Measurements from ENCODE around the gene ZNF664. TPM values are rescaled to one million over a fixed set of nuclear protein-coding genes. Genes with fewer than 3 reads are reported as not detected.

ZNF664 gene
- total and polyA plus RNA-seq, 2 experiments from 2014 or later: 11.3 to 29.1 TPM

- no peak overlapping the region; the same call in 1 of the 2 replicates for H2AFZ ChIP-seq
- no peaks in the 10 kb centered on the region for H3K27me3 ChIP-seq (replicated peaks; ENCODE audit: insufficient read depth)
- in situ Hi-C loops (cut with MboI): no loop called here
- peak overlapping the region; percentile 66 for H3K4me2 ChIP-seq (ENCODE audit: unreplicated experiment)
- peak; percentile 70 for DNase-seq
- no peaks in the 10 kb centered on the region for H3K9me3 ChIP-seq (ENCODE audit: low read depth)
- TF ChIP-seq EZH2 (IDR thresholded peaks at IDR 0.05; ENCODE audit: insufficient read depth, poor library complexity, severe bottlenecking) (no peak), EZH2phosphoT487 (IDR thresholded peaks at IDR 0.05; ENCODE audit: insufficient read depth, low read depth) (no peak)
- peak overlapping the region; percentile 71 for H3K9ac ChIP-seq
- H3K9me2 ChIP-seq (ENCODE audit: insufficient read depth): no peaks in the 10 kb centered on the region
- H3K4me1 ChIP-seq (ENCODE audit: insufficient read depth): peaks cover 34% of the 10 kb centered on the region
- H4K20me1 ChIP-seq (ENCODE audit: insufficient read depth): no peaks in the 10 kb centered on the region
- H3K4me3 ChIP-seq: peak overlapping the region; percentile 47
- H3K79me2 ChIP-seq (ENCODE audit: insufficient read depth): no peaks in the 10 kb centered on the region
- H3F3A ChIP-seq (ENCODE audit: insufficient read depth): peaks cover 38% of the 10 kb centered on the region
- H3K36me3 ChIP-seq (ENCODE audit: low read depth): no peaks in the 10 kb centered on the region
- H3K27ac ChIP-seq: peak overlapping the region; percentile 90
- WGBS, 2 experiments (ENCODE audit: low coverage in 1 of 2, low lambda C conversion rate in 2 of 2, missing lambda C conversion rate in 2 of 2): 26 to 28% methylated on average over 5 of the region's 5 CpGs
Observed at GRCh38 chr12:124031058-124031457, 58.0 kb downstream of the ZNF664 start.

DNA sequence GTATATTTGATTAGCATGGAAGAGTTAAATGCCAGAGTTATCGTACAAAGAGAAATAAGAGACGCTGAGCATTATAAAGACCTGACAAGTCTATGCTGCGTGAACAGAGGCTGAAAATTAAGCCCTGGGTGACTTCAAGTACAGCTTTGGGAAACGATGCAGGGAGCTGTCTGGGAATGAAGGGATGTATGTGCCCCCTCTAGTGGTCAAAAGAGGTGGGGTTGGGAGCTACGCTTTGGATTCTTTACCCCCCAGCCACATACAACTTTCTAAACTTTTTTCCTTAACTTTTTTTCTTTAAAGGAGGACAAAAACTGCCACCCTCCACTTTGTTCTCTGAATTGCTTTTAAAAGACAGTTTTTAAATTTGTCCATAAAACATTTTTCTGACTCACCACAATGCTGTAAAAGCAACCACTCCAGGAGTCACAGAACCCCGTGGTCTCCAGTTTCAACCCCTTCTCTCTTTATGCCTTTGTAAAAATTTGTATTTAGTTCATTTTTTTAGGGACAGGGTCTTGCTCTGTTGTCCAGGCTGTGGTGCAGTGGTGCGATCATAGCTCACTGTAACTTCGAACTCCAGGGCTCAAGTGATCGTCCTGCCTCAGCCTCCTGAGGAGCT, 59.4 kb downstream of the ZNF664 start:
- Histone ChIP-seq H2AFZ (no peak overlapping the region), H3K4me3 (no peak overlapping the region), H3K9me2 (ENCODE audit: insufficient read depth) (no peaks in the 10 kb centered on the region), H3K4me2 (ENCODE audit: unreplicated experiment) (no peak overlapping the region), H3K9ac (no peak overlapping the region), H3K9me3 (ENCODE audit: low read depth) (no peaks in the 10 kb centered on the region), H3K27ac (no peak overlapping the region), H3K36me3 (ENCODE audit: low read depth) (no peaks in the 10 kb centered on the region), H3K4me1 (ENCODE audit: insufficient read depth) (peaks cover 24% of the 10 kb centered on the region), H3F3A (ENCODE audit: insufficient read depth) (peaks cover 25% of the 10 kb centered on the region), H3K79me2 (ENCODE audit: insufficient read depth) (no peaks in the 10 kb centered on the region), H4K20me1 (ENCODE audit: insufficient read depth) (no peaks in the 10 kb centered on the region), H3K27me3 (replicated peaks; ENCODE audit: insufficient read depth) (no peaks in the 10 kb centered on the region)
- TF ChIP-seq EZH2 (IDR thresholded peaks at IDR 0.05; ENCODE audit: insufficient read depth, poor library complexity, severe bottlenecking): no peak
- TF ChIP-seq EZH2phosphoT487 (IDR thresholded peaks at IDR 0.05; ENCODE audit: insufficient read depth, low read depth): no peak
- DNase-seq: peak; percentile 85
- in situ Hi-C loops (cut with MboI): no loop called here
- 45% methylated on average over 9 of the region's 9 CpGs for WGBS, 2 experiments (ENCODE audit: low coverage in 1 of 2, low lambda C conversion rate in 2 of 2, missing lambda C conversion rate in 2 of 2)

- WGBS, 2 experiments (ENCODE audit: low coverage in 1 of 2, low lambda C conversion rate in 2 of 2, missing lambda C conversion rate in 2 of 2): 99 to 100% methylated on average over 2 of the region's 2 CpGs
- Histone ChIP-seq H3K9ac (no peak overlapping the region), H3F3A (ENCODE audit: insufficient read depth) (peaks cover 23% of the 10 kb centered on the region), H3K9me3 (ENCODE audit: low read depth) (no peaks in the 10 kb centered on the region), H3K4me2 (ENCODE audit: unreplicated experiment) (no peak overlapping the region), H3K4me1 (ENCODE audit: insufficient read depth) (peaks cover 24% of the 10 kb centered on the region), H3K79me2 (ENCODE audit: insufficient read depth) (no peaks in the 10 kb centered on the region), H2AFZ (no peak overlapping the region), H3K36me3 (ENCODE audit: low read depth) (no peaks in the 10 kb centered on the region), H3K27ac (no peak overlapping the region), H3K27me3 (replicated peaks; ENCODE audit: insufficient read depth) (no peaks in the 10 kb centered on the region), H4K20me1 (ENCODE audit: insufficient read depth) (no peaks in the 10 kb centered on the region), H3K4me3 (no peak overlapping the region), H3K9me2 (ENCODE audit: insufficient read depth) (no peaks in the 10 kb centered on the region)
- DNase-seq: no peak
- in situ Hi-C loops (cut with MboI): no loop called here
- TF ChIP-seq EZH2phosphoT487 (IDR thresholded peaks at IDR 0.05; ENCODE audit: insufficient read depth, low read depth): no peak
- TF ChIP-seq EZH2 (IDR thresholded peaks at IDR 0.05; ENCODE audit: insufficient read depth, poor library complexity, severe bottlenecking): no peak
Observed at GRCh38 chr12:124033859-124034258, 60.8 kb downstream of the ZNF664 start.

- Histone ChIP-seq H3K36me3 (ENCODE audit: low read depth) (no peaks in the 10 kb centered on the region), H3K9ac (no peak overlapping the region), H3K4me2 (ENCODE audit: unreplicated experiment) (no peak overlapping the region), H3K4me1 (ENCODE audit: insufficient read depth) (peaks cover 29% of the 10 kb centered on the region), H4K20me1 (ENCODE audit: insufficient read depth) (no peaks in the 10 kb centered on the region), H3K9me3 (ENCODE audit: low read depth) (no peaks in the 10 kb centered on the region), H3K79me2 (ENCODE audit: insufficient read depth) (no peaks in the 10 kb centered on the region), H3F3A (ENCODE audit: insufficient read depth) (peaks cover 27% of the 10 kb centered on the region), H2AFZ (no peak overlapping the region), H3K4me3 (no peak overlapping the region), H3K27me3 (replicated peaks; ENCODE audit: insufficient read depth) (no peaks in the 10 kb centered on the region), H3K27ac (no peak overlapping the region), H3K9me2 (ENCODE audit: insufficient read depth) (no peaks in the 10 kb centered on the region)
- 87% methylated on average over 11 of the region's 11 CpGs for WGBS, 2 experiments (ENCODE audit: low coverage in 1 of 2, low lambda C conversion rate in 2 of 2, missing lambda C conversion rate in 2 of 2)
- DNase-seq: no peak
- in situ Hi-C loops (cut with MboI): no loop called here
- no peak for TF ChIP-seq EZH2 (IDR thresholded peaks at IDR 0.05; ENCODE audit: insufficient read depth, poor library complexity, severe bottlenecking)
- no peak for TF ChIP-seq EZH2phosphoT487 (IDR thresholded peaks at IDR 0.05; ENCODE audit: insufficient read depth, low read depth)
Observed at GRCh38 chr12:124034297-124034696, 61.3 kb downstream of the ZNF664 start.

Data from GM23248 (cell line).